HEK293T (cell line): ENCODE results near the gene KDM2B.

ENCODE experiments used
- ARNT ChIP-seq: fragments of 450-650 bp; IDR thresholded peaks from 2 replicates; pipeline ENCODE4 v1.6.1; 2017; ENCODE audit warnings: mild to moderate bottlenecking
- BHLHE40 ChIP-seq: fragments of 450-650 bp; IDR thresholded peaks from 2 replicates; pipeline ENCODE4 v1.6.1; 2016; ENCODE audit warnings: mild to moderate bottlenecking, moderate library complexity, borderline replicate concordance
- CTBP1 ChIP-seq: fragments of 450-650 bp; IDR thresholded peaks from 2 replicates; pipeline ENCODE4 v1.6.1; 2016; ENCODE audit warnings: borderline replicate concordance
- FOXK2 ChIP-seq: fragments of 450-650 bp; IDR thresholded peaks from 2 replicates; pipeline ENCODE4 v1.6.1; 2016; ENCODE audit warnings: mild to moderate bottlenecking
- FOXM1 ChIP-seq: fragments of 450-650 bp; IDR thresholded peaks from 2 replicates; pipeline ENCODE4 v1.6.1; 2017; ENCODE audit warnings: mild to moderate bottlenecking, borderline replicate concordance
- HDGF ChIP-seq: fragments of 450-650 bp; IDR thresholded peaks from 2 replicates; pipeline ENCODE4 v1.6.1; 2017; ENCODE audit warnings: antibody characterized with exemption, borderline replicate concordance
- LEF1 ChIP-seq: fragments of 450-650 bp; IDR thresholded peaks from 2 replicates; pipeline ENCODE4 v1.6.1; 2017; ENCODE audit warnings: mild to moderate bottlenecking, borderline replicate concordance
- NFRKB ChIP-seq: fragments of 450-650 bp; IDR thresholded peaks from 2 replicates; pipeline ENCODE4 v1.6.1; 2016; ENCODE audit warnings: mild to moderate bottlenecking, moderate library complexity
- PKNOX1 ChIP-seq: fragments of 450-650 bp; IDR thresholded peaks from 2 replicates; pipeline ENCODE4 v1.6.1; 2016
- SP1 ChIP-seq: fragments of 450-650 bp; IDR thresholded peaks from 2 replicates; pipeline ENCODE4 v1.6.1; 2017
- ZNF384 ChIP-seq: fragments of 450-650 bp; IDR thresholded peaks from 2 replicates; pipeline ENCODE4 v1.6.1; 2016

DNA sequence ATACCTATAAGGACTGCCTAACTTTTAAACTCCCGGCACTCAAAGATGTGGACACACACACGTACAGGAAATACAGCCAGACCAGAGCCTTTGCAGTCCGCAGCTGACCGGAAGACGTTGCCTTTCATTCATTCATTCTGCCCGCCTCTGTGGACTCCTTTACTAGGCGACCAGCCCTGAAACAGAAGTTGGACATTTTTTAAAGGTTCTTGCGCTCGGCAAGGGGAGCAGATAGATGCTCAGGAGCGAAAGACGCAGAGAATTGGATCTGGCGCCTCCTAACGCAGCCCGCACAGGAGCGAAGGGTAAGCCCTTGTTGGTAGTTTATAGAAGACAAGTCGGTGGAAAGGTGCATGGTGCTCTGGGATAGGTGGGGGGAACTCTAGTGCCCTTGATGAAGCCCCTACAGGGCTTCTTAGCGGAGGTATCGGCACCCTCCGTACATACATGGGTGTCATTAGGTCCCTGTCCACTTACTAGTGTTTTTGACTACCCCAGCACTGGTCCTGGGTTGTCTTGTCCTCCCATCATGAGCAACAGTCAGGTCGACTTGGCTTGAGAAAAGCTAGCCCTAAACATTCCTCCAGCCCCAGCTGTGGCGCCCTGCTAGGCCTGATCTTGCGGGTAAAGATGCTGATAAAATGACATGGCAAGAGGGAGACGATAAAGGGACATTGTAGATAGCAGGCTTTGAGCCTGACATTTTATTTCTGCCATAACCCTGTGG, at the start of gene KDM2B:
- no peak for TF ChIP-seq HDGF
- TF ChIP-seq FOXK2: no peak
- TF ChIP-seq ZNF384: no peak
- TF ChIP-seq ARNT: no peak
- TF ChIP-seq NFRKB: no peak
- no peak for TF ChIP-seq FOXM1
- TF ChIP-seq SP1: no peak
- no peak for TF ChIP-seq LEF1
- TF ChIP-seq CTBP1: no peak
- TF ChIP-seq PKNOX1: no peak
- no peak for TF ChIP-seq BHLHE40
